Stimulated activated CD4-positive, alpha-beta T cell treated with anti-CD3 and anti-CD28 coated beads, Interleukin-15, amount 100 ng/mL, for 24 hours (primary cell): Measurements from ENCODE around the gene ATP2A3.
A peak's percentile ranks its signal among the peaks of the same experiment; 100 is the strongest.

Experiments
- DNase-seq: peaks from one replicate; pipeline ENCODE4 v3.0.0-alpha.2; 2020

ATP2A3 gene

DNA sequence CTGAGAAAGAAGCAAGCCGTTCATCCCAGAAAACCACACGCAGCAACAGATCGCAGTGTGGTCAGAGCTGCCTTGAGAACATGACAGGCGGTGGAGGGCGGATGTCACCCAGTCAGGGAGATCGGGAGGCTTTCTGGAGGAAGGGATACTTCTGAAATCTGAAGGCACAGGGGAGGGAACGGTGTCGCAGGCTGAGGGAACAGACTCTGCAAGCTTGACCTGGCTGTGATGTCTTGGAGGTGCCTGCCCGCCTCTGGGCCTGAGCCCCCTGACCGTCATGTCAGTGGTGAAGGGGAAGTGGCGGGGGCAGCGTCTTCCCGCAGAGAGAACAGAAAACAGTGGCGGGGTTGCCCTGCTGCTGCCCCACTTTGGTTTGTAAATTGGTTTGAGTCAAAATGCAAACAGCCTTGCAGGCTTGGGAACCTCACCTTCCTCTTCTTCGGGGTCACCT, 8.1 kb upstream of the ATP2A3 start:
- DNase-seq = no peak

DNA sequence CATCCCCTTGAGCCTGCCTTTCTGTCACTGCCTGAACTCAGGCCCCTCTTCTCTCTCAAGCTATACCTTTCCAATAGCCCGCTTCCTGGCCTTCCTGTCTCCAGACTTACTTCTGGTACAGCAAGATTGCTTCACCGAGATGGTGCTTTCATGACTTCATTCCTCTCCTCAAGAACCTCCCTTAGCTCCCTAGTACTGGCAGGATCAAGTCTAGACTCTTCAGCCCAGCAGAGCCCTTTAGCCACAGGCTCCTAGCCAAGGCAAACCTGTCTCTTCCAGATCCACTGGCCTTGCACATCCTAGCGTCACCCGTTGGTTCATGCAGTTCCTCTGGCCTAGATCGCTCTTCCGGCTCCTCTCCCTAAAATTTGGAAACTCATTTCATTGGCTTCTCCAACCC, 6.4 kb upstream of the ATP2A3 start:
- DNase-seq = no peak

DNA sequence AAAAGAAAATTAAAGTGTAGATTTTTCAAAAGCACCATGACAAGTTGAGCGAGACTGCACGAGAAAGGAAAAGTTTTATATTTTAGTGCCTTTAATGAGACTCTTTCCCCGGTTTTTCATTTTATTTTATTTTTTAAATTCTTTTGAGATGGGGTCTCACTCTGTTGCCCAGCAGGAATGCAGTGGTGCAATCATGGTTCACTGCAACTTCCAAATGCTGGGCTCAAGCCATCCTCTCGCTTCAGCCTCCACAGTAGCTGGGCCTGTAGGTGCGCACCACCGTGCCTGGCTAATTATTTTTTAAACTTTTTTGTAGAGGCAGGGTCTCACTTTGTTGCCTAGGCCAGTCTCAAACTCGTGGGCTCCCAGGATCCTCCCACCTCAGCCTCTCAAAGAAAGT, 5.7 kb upstream of the ATP2A3 start:
- no peak for DNase-seq

DNA sequence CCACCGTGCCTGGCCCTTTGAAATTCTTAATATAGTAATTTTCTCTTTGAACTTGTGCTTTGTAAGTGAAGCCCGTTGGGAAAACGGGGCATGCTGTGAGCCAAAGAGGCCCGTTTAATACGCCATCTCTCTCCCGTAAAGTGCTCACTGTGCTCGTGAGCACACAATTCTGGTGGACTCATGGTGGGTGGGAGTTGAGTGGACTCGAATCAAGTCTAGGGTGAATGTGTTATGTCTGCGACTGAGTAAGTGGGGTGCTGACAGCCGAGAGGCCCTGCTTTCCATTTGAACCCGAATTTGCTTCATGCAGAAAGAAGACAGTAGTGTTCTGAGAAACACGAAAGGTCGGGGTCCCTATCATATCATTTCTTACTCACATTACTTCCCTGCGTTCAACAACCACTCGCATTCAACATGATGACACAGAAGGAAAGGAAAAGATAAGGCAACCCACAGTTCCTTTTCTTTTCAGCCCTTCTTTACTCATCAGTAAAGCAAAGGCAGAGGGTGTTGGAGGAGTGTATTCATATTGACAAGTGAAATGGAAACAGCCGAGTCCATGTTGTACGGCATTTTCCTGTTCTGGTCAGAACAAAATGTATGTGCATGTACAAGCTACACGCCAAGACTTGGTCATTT, 4.8 kb upstream of the ATP2A3 start:
- no peak for DNase-seq

DNA sequence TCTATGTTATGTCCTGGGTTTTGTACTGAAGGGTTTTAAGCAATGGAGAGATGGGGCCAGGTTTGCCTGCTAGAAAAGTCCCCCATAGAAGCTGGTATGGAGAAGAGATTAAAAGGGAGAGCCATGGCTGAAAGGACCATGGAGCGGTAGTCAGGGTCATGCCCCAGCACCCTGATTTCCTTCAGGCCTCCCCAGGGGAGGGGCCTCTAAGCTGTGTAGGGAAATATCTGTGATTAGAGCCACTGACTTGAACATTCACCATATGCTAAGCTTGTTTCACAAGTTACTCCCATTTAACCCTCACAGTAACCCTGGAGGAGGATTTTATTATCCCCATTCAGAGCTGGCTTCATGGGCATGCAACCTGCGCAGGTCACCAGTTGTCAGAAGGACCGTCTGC, 3.8 kb upstream of the ATP2A3 start:
- no peak for DNase-seq

DNA sequence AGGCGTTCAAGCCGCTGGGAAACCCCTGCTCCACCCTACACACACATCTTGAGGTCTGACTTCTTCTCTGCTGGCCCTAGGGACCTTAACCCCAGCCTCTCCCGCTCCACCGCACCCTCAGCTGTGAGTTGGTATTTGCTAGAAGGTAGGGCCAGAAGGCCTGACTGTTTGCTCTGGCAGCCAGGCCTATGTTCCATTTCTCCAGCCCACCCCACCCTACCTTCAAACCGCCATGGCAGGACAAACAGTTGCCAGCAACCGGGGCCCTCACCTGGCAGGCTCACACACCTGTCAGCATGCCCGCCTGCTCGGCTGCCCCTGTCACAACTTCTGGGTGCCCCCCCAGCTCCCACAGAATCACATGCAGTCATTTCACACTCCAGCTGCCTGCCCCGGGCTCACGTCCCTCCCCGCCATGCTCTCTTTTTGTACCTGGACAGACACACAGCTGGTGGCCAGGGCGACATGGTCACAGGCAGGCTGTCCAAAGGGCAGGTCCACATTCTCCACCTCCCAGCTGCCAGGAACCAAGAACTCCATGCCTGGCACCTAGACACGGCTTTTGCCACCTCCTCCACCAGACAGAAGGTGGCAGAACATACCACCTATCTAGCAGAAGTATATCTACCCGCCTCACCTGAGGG, 2.6 kb upstream of the ATP2A3 start:
- DNase-seq = no peak

DNA sequence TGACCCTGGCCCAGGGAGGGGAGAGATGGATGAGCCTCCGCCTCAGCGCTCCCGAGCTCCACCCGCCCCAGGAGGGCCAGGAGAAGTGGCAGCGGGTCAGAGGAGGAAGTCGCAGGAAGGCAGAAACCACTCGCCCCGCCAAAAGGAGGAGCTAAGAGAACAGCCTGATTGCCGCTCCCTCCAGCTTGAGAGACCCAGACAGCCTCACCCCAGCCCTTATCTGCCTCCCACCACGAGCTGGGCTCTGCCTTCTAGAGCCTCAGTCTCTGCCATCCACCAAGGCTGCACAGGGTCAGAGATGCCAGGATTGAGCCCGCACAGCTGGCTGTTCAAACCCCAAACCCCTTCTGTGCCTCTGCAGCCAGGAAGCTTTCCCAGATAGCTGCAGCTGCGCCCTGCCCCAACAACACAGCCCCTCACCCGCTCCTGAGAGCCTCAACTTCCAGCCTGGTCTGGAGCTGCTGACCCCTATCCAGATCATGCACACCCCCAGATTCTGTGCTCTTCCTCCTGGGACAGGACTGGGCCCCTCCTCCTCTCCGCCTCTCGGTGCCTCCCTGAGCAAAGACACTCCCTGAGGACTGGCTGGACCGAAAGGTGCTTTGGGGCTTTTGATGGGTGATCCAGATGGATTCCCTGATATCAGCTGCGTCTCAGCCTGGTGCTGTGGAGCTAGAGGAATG, 1.0 kb upstream of the ATP2A3 start:
- DNase-seq = peak; percentile 84

DNA sequence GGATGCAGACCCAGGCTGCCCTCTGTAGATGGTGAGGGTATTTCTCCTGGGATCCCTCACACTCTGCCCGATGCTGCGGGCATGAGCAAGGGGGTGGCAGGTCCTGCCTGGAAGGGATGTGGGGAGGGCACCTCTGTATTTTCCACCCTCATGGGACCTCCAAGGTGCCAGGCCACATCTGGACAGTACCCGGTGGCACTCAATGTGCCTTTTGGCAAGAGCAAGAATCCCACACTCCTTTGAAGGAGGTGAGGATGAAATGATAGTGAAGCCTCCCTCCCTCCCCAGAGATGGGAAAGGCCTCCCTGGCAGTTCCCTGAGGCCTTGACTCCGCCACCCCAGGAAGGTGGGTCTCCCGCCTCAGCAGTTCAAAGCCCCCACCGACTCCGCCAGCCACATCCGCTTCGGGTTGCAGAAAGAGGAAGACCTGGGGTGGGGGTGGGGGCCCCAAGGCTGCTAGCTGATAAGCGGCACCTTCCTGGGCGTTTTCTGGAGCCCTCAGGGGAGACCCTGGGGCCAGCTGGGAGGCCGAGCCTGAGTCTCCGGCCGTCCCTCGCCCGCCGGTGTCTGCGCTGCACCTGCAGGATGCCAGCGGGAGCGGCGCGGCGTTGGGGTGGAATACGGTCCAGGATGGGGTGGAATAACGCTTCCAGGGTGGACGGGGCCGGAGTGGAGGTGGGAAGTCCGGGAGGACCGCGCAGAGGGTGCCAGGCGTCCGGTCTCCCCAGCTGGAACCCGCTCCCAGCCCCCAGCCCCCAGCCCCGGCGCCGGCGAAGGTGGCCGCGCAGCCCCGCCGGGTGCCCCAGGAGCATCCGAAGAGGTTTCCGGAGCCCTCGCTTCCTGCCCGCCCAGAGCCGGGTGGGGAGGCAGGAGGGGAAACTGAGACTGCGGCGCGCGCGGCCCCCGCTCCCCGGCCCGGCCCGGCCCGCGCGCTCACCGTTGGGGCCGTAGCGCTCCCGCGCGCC, 718 bp downstream of the ATP2A3 start:
- peak; percentile 74 for DNase-seq

DNA sequence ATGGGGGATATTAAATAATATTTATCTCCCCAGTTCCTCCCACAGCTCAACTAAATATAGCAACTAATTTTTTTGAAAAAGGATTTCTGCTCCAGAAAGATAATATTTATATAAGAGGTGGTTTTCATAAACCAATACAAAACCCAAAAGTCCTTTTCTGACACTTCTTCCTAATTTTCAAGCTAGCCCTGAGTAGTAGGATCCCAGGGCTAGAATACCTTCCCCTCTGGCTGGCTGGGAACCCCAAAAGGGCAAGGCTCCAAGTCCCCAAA, 1.3 kb downstream of the ATP2A3 start:
- no peak for DNase-seq

DNA sequence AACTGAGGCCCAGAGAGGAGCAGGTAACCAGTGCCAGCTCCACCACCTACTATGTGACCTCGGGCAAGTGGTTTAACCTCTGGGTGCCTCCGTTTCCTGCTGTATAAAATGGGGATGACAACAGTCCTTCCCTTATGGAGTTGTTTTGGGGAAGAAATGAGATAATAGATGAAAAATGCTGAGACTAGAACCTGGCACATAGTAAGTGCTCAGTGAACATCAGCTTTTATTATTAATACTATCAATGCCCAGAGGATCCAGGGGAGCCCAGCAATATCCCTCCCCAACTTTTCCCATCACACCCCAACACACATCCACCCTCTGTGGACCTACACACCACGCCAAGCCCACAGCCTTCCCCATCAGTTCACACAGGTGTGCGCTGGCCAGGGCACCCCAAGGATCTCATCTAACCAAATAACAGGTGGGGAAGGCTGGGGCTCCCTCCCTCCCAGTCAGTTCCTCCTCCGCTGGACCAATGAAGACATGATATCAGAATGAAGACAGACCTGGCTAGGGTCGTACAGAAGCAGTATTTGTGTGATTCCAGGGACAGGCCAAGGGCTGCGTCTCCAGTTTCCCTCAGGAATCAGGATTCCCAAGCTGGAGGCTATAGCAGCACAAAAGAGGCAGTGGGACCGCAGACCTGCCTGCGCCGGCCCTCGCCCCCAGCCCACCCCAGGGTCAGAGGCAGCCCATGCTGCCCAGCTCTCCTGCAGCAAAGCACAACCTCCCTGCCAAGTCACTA, 1.8 kb downstream of the ATP2A3 start:
- no peak for DNase-seq

DNA sequence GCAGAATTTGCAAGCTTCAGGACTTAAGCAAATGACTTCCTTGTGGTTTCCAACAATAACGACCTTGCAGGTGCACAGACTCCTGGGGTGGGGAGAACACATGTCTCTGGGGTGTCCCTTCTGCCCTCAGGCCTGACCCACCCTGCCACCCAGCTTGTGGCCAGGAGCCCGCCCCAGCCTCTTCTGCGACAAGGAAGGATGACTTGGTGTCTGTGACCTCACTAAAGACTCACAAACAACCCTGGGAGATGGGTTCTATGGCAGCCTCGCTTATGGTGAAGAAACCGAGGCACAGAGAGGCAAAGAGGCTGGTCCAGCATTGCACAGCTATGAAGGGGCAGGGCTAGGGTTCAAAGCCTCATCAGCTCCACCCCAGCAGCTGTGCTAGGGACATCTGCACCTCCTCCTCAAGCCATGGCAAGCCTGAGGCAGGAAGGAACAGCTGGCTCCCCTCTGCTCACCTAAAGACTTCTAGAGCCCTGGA, 2.6 kb downstream of the ATP2A3 start:
- DNase-seq = peak; percentile 28

DNA sequence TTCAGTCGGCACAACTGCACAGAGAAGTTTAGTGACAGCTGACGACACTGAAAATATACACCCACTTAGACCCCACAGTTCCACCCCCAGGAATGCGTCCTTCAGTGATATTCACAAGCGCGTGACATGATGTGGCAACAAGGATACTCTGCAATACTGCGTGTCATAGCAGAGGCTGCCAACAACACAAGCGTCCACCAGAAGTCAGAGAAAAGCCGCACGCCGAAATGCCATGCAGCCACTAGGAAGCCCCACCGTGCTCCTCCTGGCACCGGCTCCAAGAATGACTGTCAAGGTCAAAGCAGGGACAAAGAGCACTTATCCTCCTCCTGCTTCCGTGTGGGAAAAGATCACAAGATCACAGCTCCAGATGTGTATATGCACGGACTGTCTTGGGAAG, 3.5 kb downstream of the ATP2A3 start:
- no peak for DNase-seq

DNA sequence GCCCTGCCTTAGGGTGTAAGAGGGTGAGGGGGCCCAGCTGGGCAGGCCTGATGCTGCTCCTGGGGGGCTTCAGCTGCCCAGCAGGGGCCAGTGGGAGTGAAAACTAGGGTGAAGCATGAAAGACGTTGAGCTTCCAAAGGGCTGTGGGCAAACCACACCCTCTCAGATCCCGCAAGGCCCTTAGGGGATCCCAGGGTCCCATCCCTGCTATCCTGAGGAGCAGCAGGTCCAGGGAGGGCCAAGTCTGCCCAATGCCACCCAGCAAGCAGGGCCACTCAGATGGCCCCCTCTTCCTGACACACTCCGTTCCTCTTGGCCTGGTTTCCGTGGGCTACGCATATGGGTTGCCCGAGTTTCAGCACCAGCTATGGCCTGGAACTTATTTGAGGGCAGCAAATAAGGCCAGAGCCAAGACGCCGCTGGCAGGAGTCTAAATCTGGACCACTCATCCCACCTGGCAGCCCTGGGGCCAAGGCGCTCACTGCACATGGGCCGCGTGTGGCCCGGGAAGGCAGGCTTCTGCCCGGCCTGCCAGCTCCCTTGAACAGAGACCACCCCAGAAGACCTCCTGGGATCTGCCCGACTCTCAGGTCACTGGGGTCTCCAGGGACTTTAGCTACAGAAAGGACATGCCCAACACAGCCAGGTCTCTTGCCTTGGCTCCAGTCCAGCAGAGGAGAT, 4.2 kb downstream of the ATP2A3 start:
- no peak for DNase-seq

DNA sequence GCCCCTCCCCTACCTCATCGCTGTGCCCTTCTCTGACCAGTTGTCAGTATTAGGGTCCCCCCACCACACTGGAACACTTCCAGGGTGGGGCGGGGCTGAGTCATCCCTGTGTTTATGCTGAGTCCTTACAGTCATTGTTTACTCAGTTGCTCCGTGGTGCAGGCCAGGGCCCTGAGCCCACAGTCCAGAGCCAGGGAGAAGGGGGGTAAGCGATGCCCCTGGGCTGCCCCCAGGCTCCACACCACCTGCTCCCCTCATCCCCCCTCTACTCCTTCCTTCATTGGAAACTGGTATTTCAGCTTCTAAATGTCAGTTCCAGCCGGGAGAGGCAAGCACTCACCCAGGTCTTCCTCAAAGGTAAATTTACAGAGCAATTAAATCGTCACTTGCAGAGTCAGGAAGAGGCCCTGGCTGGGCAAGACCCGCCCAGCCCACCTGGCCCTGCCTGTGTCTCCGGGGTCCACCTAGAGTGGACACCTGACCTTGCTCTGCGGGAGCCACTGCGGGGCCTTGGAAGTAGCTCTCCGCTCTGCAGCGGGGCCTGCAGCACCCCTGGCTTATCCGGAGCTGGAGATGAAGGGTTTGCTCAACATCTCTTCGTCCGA, 4.8 kb downstream of the ATP2A3 start:
- DNase-seq = no peak

DNA sequence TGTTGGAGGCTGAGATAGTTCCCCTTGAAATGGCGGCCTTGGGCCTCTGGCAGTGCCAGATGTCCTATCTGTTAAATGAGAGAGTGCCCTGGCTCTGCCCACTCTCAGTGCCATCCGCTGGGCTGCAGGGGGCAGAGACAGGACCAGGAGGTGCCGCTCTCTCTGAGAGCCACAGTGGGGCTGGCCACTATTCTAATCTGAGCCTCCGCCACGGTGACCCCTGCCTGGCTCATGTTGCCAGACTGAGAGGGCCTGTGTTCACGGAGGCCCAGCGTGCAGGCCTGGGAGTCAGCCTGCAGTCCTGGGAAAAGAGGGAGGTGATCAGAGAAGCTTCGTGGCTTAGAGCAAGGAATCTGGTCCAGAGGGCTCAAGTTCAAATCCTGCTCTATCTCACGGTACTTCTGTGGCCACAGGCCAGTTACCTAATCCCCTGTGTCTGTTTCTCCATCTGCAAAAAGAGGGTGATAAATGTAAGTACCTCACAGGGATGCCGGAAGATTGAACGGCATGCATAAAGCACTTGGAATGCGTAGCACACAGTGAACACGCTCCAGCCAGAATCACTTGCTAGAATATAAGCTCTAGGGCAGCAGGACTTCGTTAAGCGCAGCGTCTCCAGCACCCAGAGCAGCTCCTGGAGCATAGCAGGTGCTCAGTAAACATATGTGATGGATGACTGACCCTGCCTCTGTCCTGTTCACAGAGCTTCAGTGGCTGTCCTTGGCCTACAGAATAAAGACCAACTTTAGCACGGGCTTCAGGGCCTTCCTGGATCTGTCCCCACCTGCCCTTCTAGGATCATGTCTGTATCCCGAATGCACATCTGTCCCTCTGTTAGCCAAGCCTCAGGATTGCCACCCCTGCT, 6.3 kb downstream of the ATP2A3 start:
- no peak for DNase-seq

DNA sequence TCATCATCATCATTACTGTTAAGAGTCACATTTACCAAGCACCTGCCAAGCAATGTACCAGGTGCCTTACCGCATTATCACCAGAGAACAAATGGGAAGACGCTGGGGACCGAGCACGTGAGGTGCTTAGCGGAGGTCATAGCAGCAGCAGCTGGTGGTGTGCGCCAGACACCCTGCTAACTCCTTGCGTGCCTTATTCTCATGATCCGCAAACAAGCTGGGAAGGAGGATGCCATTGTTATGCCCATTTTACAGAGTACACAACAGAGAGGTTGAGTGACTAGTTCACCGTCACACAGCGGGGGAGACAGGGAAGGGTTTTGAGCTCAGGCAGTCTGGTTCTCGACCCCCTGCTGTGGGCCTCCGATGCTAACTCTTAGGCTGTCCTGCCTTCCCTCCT, 7.3 kb downstream of the ATP2A3 start:
- no peak for DNase-seq

DNA sequence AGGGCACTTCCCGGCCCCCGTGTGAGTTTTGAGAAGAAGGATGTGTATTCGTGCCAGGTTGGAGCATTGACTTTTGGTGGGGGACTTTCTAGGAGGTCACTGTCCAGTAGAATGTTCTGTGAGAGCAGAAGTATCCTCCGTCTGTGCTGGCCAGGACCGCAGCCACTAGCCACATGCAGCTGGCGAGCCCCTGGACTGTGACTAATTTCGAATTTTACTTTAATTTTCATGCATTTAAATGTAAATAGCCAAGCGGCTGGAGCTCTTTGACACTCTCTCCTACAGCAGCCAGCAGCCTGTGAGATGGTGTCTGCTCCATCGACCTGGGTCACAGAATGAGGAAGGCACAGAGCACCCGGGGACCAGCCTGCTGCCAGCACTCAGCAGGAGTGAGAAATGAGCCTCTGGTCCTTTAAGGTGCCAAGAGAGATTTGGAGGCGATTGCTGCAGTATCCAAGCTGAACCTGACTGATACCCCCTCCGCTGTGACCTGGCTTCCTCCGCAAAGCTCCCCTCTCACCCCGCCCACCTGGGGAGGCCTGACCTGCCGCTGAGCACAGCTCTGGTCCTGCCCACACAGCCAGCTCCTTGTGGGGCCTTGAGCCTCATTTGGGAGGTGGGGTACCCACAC, 7.8 kb downstream of the ATP2A3 start:
- no peak for DNase-seq

DNA sequence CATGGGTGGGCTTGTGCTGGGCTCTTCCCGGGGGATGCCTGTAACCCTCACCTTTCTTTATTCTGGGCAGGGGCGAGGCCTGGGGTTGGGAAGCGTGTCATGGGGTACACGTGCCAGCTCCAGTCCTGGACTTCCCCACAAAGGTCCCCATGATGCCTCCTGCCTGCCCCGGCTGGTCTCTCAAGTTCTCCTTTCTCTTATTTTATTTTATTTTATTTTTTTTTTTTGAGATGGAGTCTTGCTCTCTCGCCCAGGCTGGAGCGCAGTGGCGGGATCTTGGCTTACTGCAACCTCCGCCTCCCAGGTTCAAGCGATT, 8.6 kb downstream of the ATP2A3 start:
- no peak for DNase-seq

DNA sequence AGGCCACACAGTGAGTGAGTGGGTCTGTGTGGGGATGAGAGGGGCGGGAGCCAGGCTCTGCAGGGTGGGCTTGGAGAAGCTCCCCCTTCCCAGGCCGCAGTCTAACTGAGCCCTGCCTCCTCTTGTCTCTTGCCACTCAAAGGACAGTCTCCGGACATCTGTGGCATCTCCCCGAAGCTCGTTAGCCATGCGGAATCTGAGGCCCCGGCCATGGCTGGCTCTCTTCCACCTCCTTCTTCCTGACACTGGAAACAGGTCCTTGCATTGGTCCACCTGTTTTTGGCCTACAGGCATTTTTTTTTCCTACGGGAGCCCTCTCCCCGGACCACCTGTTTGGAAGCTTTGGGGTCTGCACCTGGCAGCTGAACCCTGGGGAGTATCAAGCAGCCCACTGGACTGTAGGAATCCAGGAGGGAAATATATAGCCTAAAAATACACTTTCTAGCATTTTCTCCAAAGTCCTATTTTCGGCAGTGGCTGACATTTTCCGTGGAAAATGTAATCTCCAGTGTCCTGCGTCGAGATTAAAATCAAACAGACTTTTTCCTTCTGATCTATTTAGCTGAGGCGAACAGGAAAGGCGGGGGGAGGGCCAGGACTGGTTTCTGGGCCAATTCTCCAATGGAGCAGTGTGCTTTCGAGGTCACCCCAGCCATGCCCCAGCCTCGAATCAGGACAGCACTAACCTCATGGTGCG, 9.1 kb downstream of the ATP2A3 start:
- DNase-seq = no peak

DNA sequence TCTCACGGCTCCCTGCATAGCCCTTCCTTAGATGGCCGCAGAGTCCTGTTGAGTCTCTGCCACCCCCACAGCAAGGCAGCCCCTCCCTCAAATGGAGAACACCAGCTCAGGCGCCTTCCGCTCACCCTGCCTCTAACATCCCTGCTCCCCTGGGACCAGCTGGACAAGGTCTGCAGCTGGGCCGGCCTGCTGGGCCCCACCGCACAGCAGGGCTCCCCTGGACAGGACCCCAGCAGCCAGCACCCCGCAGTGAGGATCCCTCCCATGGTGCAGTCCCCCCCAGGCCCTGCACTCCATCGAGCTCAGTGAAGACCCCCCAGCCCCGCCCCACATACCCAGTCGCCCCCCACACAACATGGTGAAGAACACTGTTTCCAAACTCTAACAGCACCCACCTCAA, 10.2 kb downstream of the ATP2A3 start:
- no peak for DNase-seq
